DOHH2 (cell line): Measurements from ENCODE around the gene MOB1B.

ENCODE experiments used
- H3F3A ChIP-seq: fragments of 200-600 bp; sonication (generic), shearing (Covaris generic); 2 replicates; pipeline ENCODE4 v1.6.0; 2016; ENCODE audit warnings: antibody characterized with exemption, mild to moderate bottlenecking; ENCODE audit not compliant: control insufficient read depth, insufficient read depth
- H3K27ac ChIP-seq: fragments of 200-600 bp; sonication (generic); 2 replicates; pipeline ENCODE4 v1.5.1; 2014; ENCODE audit warnings: low read depth, mild to moderate bottlenecking, low read length, moderate library complexity
- H3K27me3 ChIP-seq: fragments of 200-600 bp; sonication (generic); 2 replicates; pipeline ENCODE4 v1.6.1; 2014; ENCODE audit warnings: mild to moderate bottlenecking, low read length, mixed read lengths; ENCODE audit not compliant: control insufficient read depth
- H3K36me3 ChIP-seq: fragments of 200-600 bp; sonication (generic); 2 replicates; pipeline ENCODE4 v1.6.1; 2014; ENCODE audit warnings: mild to moderate bottlenecking, low read length, moderate library complexity, mixed read lengths; ENCODE audit not compliant: control insufficient read depth
- H3K4me1 ChIP-seq: fragments of 200-600 bp; sonication (generic); 2 replicates; pipeline ENCODE4 v1.6.1; 2014; ENCODE audit warnings: mild to moderate bottlenecking, low read length, mixed read lengths; ENCODE audit not compliant: control insufficient read depth
- H3K4me2 ChIP-seq: fragments of 200-600 bp; sonication (generic); 2 replicates; pipeline ENCODE4 v1.6.0; 2014; ENCODE audit warnings: mild to moderate bottlenecking, low read length, moderate library complexity
- H3K4me3 ChIP-seq: fragments of 200-600 bp; sonication (generic); 2 replicates; pipeline ENCODE4 v1.5.1; 2014; ENCODE audit warnings: mild to moderate bottlenecking, low read length, mixed read lengths
- H3K79me2 ChIP-seq: fragments of 200-600 bp; sonication (generic); 2 replicates; pipeline ENCODE4 v1.6.1; 2014; ENCODE audit warnings: mild to moderate bottlenecking, low read length, mixed read lengths; ENCODE audit not compliant: control insufficient read depth
- H3K9me2 ChIP-seq: fragments of 200-600 bp; sonication (generic); replicated peaks from 2 replicates; pipeline ENCODE4 v1.6.1; 2014; ENCODE audit warnings: mild to moderate bottlenecking, low read length, mixed read lengths; ENCODE audit not compliant: control insufficient read depth
- H3K9me3 ChIP-seq: fragments of 200-600 bp; sonication (generic); 2 replicates; pipeline ENCODE4 v1.6.1; 2014; ENCODE audit warnings: antibody characterized with exemption, low read length, mixed read lengths; ENCODE audit not compliant: control insufficient read depth, insufficient read depth
- H4K20me1 ChIP-seq: fragments of 200-600 bp; sonication (generic); 2 replicates; pipeline ENCODE4 v1.6.0; 2014; ENCODE audit warnings: low read depth, mild to moderate bottlenecking, antibody characterized with exemption, low read length, moderate library complexity; ENCODE audit not compliant: control insufficient read depth, insufficient read depth
- EZH2phosphoT487 ChIP-seq: fragments of 200-600 bp; sonication (generic); IDR thresholded peaks from 2 replicates; pipeline ENCODE4 v1.6.1; 2017; ENCODE audit warnings: borderline replicate concordance, mild to moderate bottlenecking, antibody characterized with exemption, low read length, moderate library complexity, mixed read lengths
- TF ChIP-seq, protein P1 (sequence below): fragments of 200-600 bp; sonication (generic); IDR thresholded peaks from one replicate; pipeline ENCODE4 v1.5.1; 2014; ENCODE audit warnings: antibody characterized with exemption, mild to moderate bottlenecking, low read depth, low read length; ENCODE audit not compliant: poor library complexity, severe bottlenecking

Gene MOB1B

GRCh38 chr4:70901984-70902576 lies at the start of gene MOB1B:
MOB1B (plus strand) TSS chr4:70902369; CDS start chr4:70902537, 168 bp downstream.
- Histone ChIP-seq H3K9me3 (no peaks in the 10 kb centered on the region), H3K4me1 (peaks cover 41% of the 10 kb centered on the region), H3K4me3 (peak within 1 kb of the TSS; percentile 75), H4K20me1 (no peaks in the 10 kb centered on the region), H3K79me2 (peaks cover 52% of the 10 kb centered on the region), H3F3A (peaks cover 3% of the 10 kb centered on the region; the same call in 1 of the 2 replicates), H3K9me2 (no peaks in the 10 kb centered on the region), H3K27ac (peak within 1 kb of the TSS; percentile 43), H3K27me3 (no peaks in the 10 kb centered on the region), H3K4me2 (peak within 1 kb of the TSS; percentile 76), H3K36me3 (peaks cover 22% of the 10 kb centered on the region)
- TF ChIP-seq, protein P1, sequence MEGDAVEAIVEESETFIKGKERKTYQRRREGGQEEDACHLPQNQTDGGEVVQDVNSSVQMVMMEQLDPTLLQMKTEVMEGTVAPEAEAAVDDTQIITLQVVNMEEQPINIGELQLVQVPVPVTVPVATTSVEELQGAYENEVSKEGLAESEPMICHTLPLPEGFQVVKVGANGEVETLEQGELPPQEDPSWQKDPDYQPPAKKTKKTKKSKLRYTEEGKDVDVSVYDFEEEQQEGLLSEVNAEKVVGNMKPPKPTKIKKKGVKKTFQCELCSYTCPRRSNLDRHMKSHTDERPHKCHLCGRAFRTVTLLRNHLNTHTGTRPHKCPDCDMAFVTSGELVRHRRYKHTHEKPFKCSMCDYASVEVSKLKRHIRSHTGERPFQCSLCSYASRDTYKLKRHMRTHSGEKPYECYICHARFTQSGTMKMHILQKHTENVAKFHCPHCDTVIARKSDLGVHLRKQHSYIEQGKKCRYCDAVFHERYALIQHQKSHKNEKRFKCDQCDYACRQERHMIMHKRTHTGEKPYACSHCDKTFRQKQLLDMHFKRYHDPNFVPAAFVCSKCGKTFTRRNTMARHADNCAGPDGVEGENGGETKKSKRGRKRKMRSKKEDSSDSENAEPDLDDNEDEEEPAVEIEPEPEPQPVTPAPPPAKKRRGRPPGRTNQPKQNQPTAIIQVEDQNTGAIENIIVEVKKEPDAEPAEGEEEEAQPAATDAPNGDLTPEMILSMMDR, result no peak
- no peak for TF ChIP-seq EZH2phosphoT487

GRCh38 chr4:70855464-70855863 lies 46.7 kb upstream of the MOB1B start:
- Histone ChIP-seq H4K20me1 (no peaks in the 10 kb centered on the region), H3K9me3 (no peaks in the 10 kb centered on the region), H3K9me2 (no peaks in the 10 kb centered on the region), H3K27me3 (no peaks in the 10 kb centered on the region), H3K4me2 (no peak overlapping the region), H3F3A (no peaks in the 10 kb centered on the region), H3K4me1 (peaks cover 32% of the 10 kb centered on the region), H3K79me2 (no peaks in the 10 kb centered on the region), H3K4me3 (no peak overlapping the region), H3K36me3 (no peaks in the 10 kb centered on the region), H3K27ac (no peak overlapping the region)
- TF ChIP-seq, protein P1, result no peak
- no peak for TF ChIP-seq EZH2phosphoT487

GRCh38 chr4:70858454-70858853 lies 43.7 kb upstream of the MOB1B start:
- no peaks in the 10 kb centered on the region for H4K20me1 ChIP-seq
- no peaks in the 10 kb centered on the region for H3K36me3 ChIP-seq
- H3F3A ChIP-seq, result no peaks in the 10 kb centered on the region
- H3K79me2 ChIP-seq, result no peaks in the 10 kb centered on the region
- H3K4me1 ChIP-seq, result peaks cover 23% of the 10 kb centered on the region
- H3K9me3 ChIP-seq, result no peaks in the 10 kb centered on the region
- TF ChIP-seq EZH2phosphoT487, result no peak
- TF ChIP-seq, protein P1, result no peak
- no peak overlapping the region for H3K4me2 ChIP-seq
- H3K27me3 ChIP-seq, result no peaks in the 10 kb centered on the region
- H3K27ac ChIP-seq, result no peak overlapping the region
- no peak overlapping the region for H3K4me3 ChIP-seq
- no peaks in the 10 kb centered on the region for H3K9me2 ChIP-seq
